GM12878 (cell line): ENCODE measurements around the gene GSTO1. TPM values are rescaled to one million over a fixed set of nuclear protein-coding genes. Genes with fewer than 3 reads are reported as not detected.

Source experiments
- ATAC-seq: fragments of 200-7000 bp; cut with Tn5 transposase; 3 replicates; pipeline ENCODE4 v1.9.1; 2020; ENCODE audit warnings: mild to moderate bottlenecking, moderate library complexity
- BruUV-seq: library from RNA; stranded (reverse); fragments of 400-500 nt; replicated peaks from 2 replicates; lab custom pipeline; 2021; lab: Mats Ljungman, UMichigan
- CTCF ChIA-PET: fragments of 300-600 bp; sonication (Branson Sonifier 250); formaldehyde crosslinking; extraction: SDS; loops from one replicate; lab custom pipeline; 2021; ENCODE audit warnings: inconsistent platforms; lab: Yijun Ruan, JAX
- POLR2A ChIA-PET: fragments of 350-600 bp; formaldehyde crosslinking; extraction: SDS; loops from one replicate; lab custom pipeline; 2021; ENCODE audit warnings: inconsistent platforms; lab: Charles Lee
- RAD21 ChIA-PET: fragments of 300-600 bp; sonication (Branson Sonifier 250); formaldehyde crosslinking; loops from one replicate; lab custom pipeline; 2023; ENCODE audit warnings: antibody characterized with exemption; ENCODE audit not compliant: unreplicated experiment; lab: Charles Lee
- SMC1A ChIA-PET: fragments of 300-600 bp; sonication (Branson Sonifier 250); formaldehyde crosslinking; loops from one replicate; lab custom pipeline; 2023; ENCODE audit not compliant: unreplicated experiment, uncharacterized antibody; lab: Charles Lee
- DNase-seq: peaks from one replicate; pipeline ENCODE4 v3.0.0-alpha.2; 2011; ENCODE audit warnings: low read depth, low spot score
- FAIRE-seq: peaks from 3 replicates; lab custom pipeline; 2011; peaks lifted over from hg19 to GRCh38; lab: Jason Lieb, UNC
- H2AFZ ChIP-seq: 2 replicates; pipeline ENCODE4 v1.6.0; 2011; ENCODE audit warnings: low read depth, low read length, control low read depth; ENCODE audit not compliant: control insufficient read depth
- H3K27ac ChIP-seq: 2 replicates; pipeline ENCODE4 v1.5.1; 2011; ENCODE audit warnings: control low read depth; ENCODE audit not compliant: control insufficient read depth, insufficient read depth
- H3K27me3 ChIP-seq, 2 experiments: replicated peaks in 1 of 2; 2 replicates each; pipeline versions ENCODE4 v1.6.0 to v1.6.1; 2011; ENCODE audit warnings: low read length in 1 of 2; ENCODE audit not compliant: control insufficient read depth in 2 of 2, insufficient read depth in 2 of 2
- H3K36me3 ChIP-seq, 2 experiments: 2 replicates each; pipeline ENCODE4 v1.5.1; 2011; ENCODE audit warnings: low read length in 1 of 2; ENCODE audit not compliant: control insufficient read depth in 2 of 2, insufficient read depth in 2 of 2
- H3K4me1 ChIP-seq: 2 replicates; pipeline ENCODE4 v1.6.1; 2011; ENCODE audit warnings: mild to moderate bottlenecking, low read length, moderate library complexity, mixed read lengths; ENCODE audit not compliant: control insufficient read depth, insufficient read depth
- H3K4me2 ChIP-seq: 2 replicates; pipeline ENCODE4 v1.6.0; 2011; ENCODE audit warnings: control low read depth; ENCODE audit not compliant: control insufficient read depth, insufficient read depth
- H3K4me3 ChIP-seq: fragments of 200-600 bp; sonication (generic); 2 replicates; pipeline ENCODE4 v1.5.1; 2016
- H3K79me2 ChIP-seq: 2 replicates; pipeline ENCODE4 v1.6.0; 2011; ENCODE audit warnings: low read length; ENCODE audit not compliant: control insufficient read depth, insufficient read depth
- H3K9ac ChIP-seq: 2 replicates; pipeline ENCODE4 v1.8.0; 2011; ENCODE audit warnings: low read length, control low read depth, mixed read lengths; ENCODE audit not compliant: control insufficient read depth, insufficient read depth
- H3K9me3 ChIP-seq: replicated peaks from 3 replicates; pipeline ENCODE4 v1.5.1; 2011; ENCODE audit warnings: mild to moderate bottlenecking, low read length; ENCODE audit not compliant: control insufficient read depth, insufficient read depth
- H4K20me1 ChIP-seq: 2 replicates; pipeline ENCODE4 v1.6.0; 2011; ENCODE audit not compliant: control insufficient read depth, insufficient read depth
- CEBPZ ChIP-seq: fragments of 150-350 bp; IDR thresholded peaks from 2 replicates; pipeline ENCODE4 v1.6.1; 2016; ENCODE audit warnings: low read depth, low read length
- ELK1 ChIP-seq: IDR thresholded peaks from 2 replicates; pipeline ENCODE4 v1.6.1; 2012; ENCODE audit warnings: low read depth, low read length, improper control_type of control experiment
- GABPA ChIP-seq: IDR thresholded peaks from 2 replicates; pipeline ENCODE4 v1.6.1; 2014; ENCODE audit warnings: antibody characterized with exemption, low read depth, mild to moderate bottlenecking, inconsistent platforms
- GATAD2B ChIP-seq: fragments of 450-650 bp; conservative IDR thresholded peaks from 2 replicates; pipeline ENCODE4 v1.6.1; 2017; ENCODE audit warnings: low read depth, mild to moderate bottlenecking, moderate library complexity
- IRF5 ChIP-seq: fragments of 450-650 bp; IDR thresholded peaks from 2 replicates; pipeline ENCODE4 v1.6.1; 2017; ENCODE audit warnings: borderline replicate concordance
- MEF2B ChIP-seq: fragments of 450-650 bp; IDR thresholded peaks from 2 replicates; pipeline ENCODE4 v1.6.1; 2018; ENCODE audit warnings: mild to moderate bottlenecking, moderate library complexity; ENCODE audit not compliant: partially characterized antibody, poor library complexity, severe bottlenecking
- NFXL1 ChIP-seq: fragments of 450-650 bp; IDR thresholded peaks from 2 replicates; pipeline ENCODE4 v1.6.1; 2017; ENCODE audit warnings: antibody characterized with exemption, mild to moderate bottlenecking, borderline replicate concordance
- RAD51 ChIP-seq: fragments of 450-650 bp; IDR thresholded peaks from 2 replicates; pipeline ENCODE4 v1.6.1; 2016; ENCODE audit warnings: moderate library complexity, mild to moderate bottlenecking, inconsistent platforms
- RUNX3 ChIP-seq: IDR thresholded peaks from 2 replicates; pipeline ENCODE4 v1.6.1; 2012; ENCODE audit warnings: low read length, inconsistent platforms
- SIN3A ChIP-seq: IDR thresholded peaks from 2 replicates; pipeline ENCODE4 v1.6.1; 2012; ENCODE audit warnings: low read depth, low read length, improper control_type of control experiment
- SP1 ChIP-seq: IDR thresholded peaks from one replicate; pipeline ENCODE4 v1.6.1; 2011; ENCODE audit warnings: low read depth, low read length
- SREBF2 ChIP-seq: IDR thresholded peaks from 2 replicates; pipeline ENCODE4 v1.6.1; 2012; ENCODE audit warnings: mild to moderate bottlenecking, low read length
- TCF3 ChIP-seq: IDR thresholded peaks from 2 replicates; pipeline ENCODE4 v1.6.1; 2012; ENCODE audit warnings: low read depth, mild to moderate bottlenecking, low read length, borderline replicate concordance; ENCODE audit not compliant: insufficient read depth
- ZNF274 ChIP-seq: IDR thresholded peaks from one replicate; pipeline ENCODE4 v1.8.0; 2011; ENCODE audit not compliant: insufficient read length, insufficient read depth
- WGBS: methylation state at CpG from one replicate; pipeline ENCODE4 v1.1.6; 2016; ENCODE audit warnings: low lambda C conversion rate; ENCODE audit not compliant: insufficient replicate concordance, insufficient coverage; ENCODE audit errors: missing lambda C conversion rate; 5-methylcytosine and 5-hydroxymethylcytosine counted together
- in situ Hi-C: fragments of 300-500 bp; cut with MboI; formaldehyde crosslinking; loops from 9 replicates; pipeline ENCODE4 v1.14.3; 2018; ENCODE audit warnings: mixed read lengths
- intact Hi-C: fragments of 100-400 bp; cut with micrococcal nuclease; formaldehyde crosslinking; loops from one replicate; pipeline ENCODE4 v1.14.2; 2022; ENCODE audit not compliant: unreplicated experiment
- polyA plus RNA-seq, 11 experiments: library from polyadenylated mRNA; depleted of rRNA in 4 of 11; unstranded in 6 of 11; stranded (reverse) in 5 of 11; fragments of >200 nt; fragmentation: Nextera tagmentation in 4 of 11; fragmentation: Illumina TruSeq in 1 of 11; extraction: Ambion mirVana in 4 of 11; extraction: Trizol in 1 of 11; gene quantifications; 1 replicate in 1 of 11; 2 replicates in 10 of 11; pipeline versions ENCODE4 v1.2.1 to v1.2.3, GENCODE V29; 2011 to 2016; ENCODE audit warnings: inconsistent platforms in 2 of 11, missing spikeins in 2 of 11, low read depth in 1 of 11
- total RNA-seq, 4 experiments: library from RNA; depleted of rRNA in 3 of 4; stranded (reverse); fragments of >200 nt in 3 of 4; fragmentation: Illumina TruSeq in 1 of 4; extraction: Trizol in 1 of 4; gene quantifications; 2 replicates each; pipeline versions ENCODE4 v1.2.1 to v1.2.3, GENCODE V29; 2013 to 2021

The GSTO1 gene
- total and polyA plus RNA-seq, 10 of the 15 experiments (the other 5 are each of a cell fraction or from before 2014, with no cell fraction given), result 53.1 to 197 (median 112) TPM

GRCh38 chr10:104243512-104243911 is 11.2 kb upstream of the GSTO1 start:
- no peak overlapping the region for H3K9ac ChIP-seq
- no peak for ATAC-seq
- TF ChIP-seq CEBPZ, result no peak
- TF ChIP-seq ELK1, result no peak
- TF ChIP-seq GATAD2B, result no peak
- no peak for TF ChIP-seq RAD51
- no peak for TF ChIP-seq ZNF274
- no peak for TF ChIP-seq SREBF2
- no peak for TF ChIP-seq MEF2B
- no peak for TF ChIP-seq GABPA
- no peak for TF ChIP-seq RUNX3
- no peak for TF ChIP-seq TCF3
- no peak for TF ChIP-seq SIN3A
- no peak for TF ChIP-seq IRF5
- no peak for TF ChIP-seq SP1
- no peak for TF ChIP-seq NFXL1
- TF ChIP-seq, all 136 proteins: peak for 0
- no peak for FAIRE-seq
- intact Hi-C loops, result no loop called here
- Histone ChIP-seq H2AFZ (no peak overlapping the region), H3K79me2 (no peaks in the 10 kb centered on the region), H3K36me3 (no peaks in the 10 kb centered on the region), H3K4me3 (no peak overlapping the region), H3K27ac (no peak overlapping the region), H3K9me3 (peaks cover 6% of the 10 kb centered on the region), H3K27me3 (no peaks in the 10 kb centered on the region; a peak in 1 of 4 replicates), H4K20me1 (no peaks in the 10 kb centered on the region), H3K4me1 (no peaks in the 10 kb centered on the region), H3K4me2 (no peak overlapping the region)
- no peak for DNase-seq
- BruUV-seq, result no TSS peak
- ChIA-PET CTCF (no interaction called here), RAD21 (no interaction called here), POLR2A (interaction anchor here (0.7 kb wide), 1 partner anchor 31 kb away, joined by 8 read pairs; no protein-coding TSS in a partner anchor), SMC1A (no interaction called here)
- WGBS, result 63% methylated on average over 4 of the region's 5 CpGs
- in situ Hi-C loops, result no loop called here
